CD4-positive, alpha-beta T cell treated with Interleukin-10 for 1 hour (primary cell): Measurements from ENCODE around the gene RO60.
"Not testable (repeated sequence)": the region's sequence is repeated elsewhere in the genome, so short reads cannot be mapped to it uniquely, and the experiment has no call there.

Source experiments
- DNase-seq: peaks from one replicate; pipeline ENCODE4 v3.0.0-alpha.2; 2020

The RO60 gene

DNA sequence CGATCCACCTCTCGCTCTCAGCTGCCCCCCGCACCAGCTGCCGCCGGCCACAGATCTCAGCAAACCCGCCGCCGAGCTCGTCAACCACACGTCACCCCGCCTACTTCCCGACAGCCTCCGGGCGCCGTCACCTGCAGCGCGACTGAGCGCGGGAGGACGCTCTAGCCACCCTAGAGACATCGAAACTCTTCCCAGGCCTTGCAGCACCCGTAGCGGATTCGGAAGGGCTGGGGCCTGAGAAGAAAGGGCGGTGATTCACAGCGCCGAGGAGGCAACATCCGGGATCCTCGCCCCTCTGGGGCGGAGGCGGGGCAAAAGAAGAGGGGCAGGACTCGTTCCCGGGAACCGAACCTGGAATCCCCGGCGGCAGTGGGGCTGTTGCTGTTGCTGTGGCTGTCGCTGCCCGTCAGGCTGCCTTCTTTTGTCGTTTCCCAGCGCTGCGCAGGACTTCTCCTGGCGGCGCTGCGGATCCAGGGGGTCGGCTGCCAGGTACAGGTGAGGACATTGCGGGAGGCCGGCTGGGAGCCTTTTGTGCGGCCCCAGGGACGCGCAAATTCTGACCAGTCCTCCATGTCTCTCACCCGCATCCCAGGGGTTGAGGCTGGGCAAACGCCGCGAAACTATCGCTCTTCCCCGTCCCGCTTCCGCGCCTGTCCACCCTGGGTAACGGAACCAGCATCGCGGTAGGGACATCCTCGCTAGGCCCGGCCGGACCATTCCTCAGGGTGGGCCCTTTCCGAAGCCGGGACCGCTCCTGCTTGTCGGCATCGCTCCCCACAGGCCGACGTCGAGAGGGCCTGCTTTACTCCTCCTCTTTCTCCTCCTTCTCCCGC lies at the start of gene RO60, which contains the start of gene UCHL5:
RO60 (plus strand) TSS at position 331 of the 833 bp plus-strand sequence. CDS start 9,443 bp downstream, outside the sequence.
UCHL5 (minus strand) TSS at position 79 of the 833 bp plus-strand sequence. CDS start 100 bp downstream, outside the sequence.
- peak; percentile 97 for DNase-seq

DNA sequence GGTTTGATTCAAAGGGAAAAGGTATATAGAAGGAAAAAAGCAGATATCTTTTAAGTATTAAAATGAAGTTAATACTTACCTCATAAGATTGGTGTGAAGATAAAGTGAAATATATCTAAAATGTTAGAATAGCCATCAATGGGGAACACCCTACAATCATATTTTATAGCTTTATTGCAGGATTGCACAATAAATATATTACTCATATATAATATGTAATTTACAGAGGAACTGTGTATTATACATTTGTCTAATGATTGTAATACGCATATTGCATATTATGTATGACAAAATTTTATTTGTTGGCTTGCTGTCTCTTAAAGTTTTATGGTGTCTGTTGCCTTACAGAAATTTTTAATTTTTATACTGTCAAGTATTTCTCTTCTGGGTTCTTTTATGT lies 48.0 kb upstream of the RO60 start:
- DNase-seq, result no peak

DNA sequence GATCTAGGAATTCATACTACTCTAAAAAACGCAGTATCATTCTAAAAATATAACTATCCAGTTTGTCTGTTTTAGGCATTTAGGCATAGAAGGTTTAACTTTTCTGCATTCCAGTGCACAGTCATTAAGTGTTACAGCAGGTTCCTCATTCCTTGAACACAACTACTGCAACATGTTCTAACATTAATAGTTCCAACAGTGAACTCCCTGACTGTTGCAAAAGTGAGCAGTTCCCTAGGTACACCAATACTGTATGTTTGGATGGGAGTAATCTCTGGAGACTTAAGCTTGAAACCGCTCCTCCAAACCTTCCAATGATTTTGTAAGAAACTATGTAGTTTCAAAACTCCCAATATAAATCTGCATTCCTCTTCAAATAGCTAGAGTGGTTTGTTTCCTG lies 46.4 kb upstream of the RO60 start:
- no peak for DNase-seq

DNA sequence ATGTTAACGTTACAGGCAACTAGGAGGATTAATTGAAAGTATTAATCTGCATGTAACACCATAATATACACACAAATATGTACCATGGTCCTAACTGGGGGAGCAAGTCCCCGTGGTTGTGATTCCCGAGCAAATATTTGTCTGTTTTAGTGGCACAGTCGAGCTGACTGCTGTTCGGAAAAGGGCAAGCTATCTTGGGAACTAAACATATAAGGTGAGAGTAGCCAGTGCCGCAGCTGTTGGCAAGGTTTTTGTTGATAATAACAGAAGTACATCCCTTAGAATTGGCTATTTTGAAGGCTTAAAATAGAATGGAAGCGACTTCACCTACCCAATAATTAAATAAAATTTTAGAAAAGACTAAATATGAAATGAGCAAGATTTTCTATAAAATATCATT lies 45.7 kb upstream of the RO60 start:
- DNase-seq, result no peak

DNA sequence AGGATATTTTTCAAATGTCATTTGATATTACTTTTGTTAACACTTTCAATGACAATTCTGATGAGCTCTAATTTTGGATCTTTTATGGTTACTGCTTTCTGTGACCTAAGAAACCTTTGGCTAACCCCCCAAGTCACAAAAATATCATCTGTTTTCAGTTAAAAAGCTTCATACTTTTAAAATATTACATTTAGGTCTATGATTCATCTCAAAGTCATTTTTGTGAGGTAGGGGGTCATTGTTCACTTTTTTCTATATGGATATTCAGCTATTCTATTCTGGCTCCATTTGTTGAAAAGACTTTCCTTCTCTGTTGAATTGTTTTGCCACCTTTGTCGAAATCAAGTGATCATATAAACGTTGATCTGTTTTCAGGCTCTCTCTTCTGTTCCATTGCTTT lies 45.0 kb upstream of the RO60 start:
- DNase-seq, result no peak

DNA sequence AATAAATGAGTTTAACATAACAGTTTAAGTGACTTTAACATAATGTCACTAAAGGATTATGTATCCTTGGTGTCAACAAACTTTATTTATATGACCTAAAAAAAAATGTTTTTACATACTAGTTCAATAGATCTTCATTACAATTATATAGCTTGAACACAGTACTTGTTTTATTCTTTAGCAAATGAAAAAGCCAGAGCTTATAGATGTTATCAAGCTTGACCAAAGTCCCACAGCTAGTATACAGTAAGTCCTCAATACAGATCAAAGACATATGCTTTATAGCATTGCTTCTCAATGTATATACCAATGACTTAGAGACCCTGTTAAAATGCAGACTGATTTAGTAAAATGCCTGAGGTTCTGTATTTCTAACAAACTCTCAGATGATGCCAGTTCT lies 42.6 kb upstream of the RO60 start:
- DNase-seq, result no peak

DNA sequence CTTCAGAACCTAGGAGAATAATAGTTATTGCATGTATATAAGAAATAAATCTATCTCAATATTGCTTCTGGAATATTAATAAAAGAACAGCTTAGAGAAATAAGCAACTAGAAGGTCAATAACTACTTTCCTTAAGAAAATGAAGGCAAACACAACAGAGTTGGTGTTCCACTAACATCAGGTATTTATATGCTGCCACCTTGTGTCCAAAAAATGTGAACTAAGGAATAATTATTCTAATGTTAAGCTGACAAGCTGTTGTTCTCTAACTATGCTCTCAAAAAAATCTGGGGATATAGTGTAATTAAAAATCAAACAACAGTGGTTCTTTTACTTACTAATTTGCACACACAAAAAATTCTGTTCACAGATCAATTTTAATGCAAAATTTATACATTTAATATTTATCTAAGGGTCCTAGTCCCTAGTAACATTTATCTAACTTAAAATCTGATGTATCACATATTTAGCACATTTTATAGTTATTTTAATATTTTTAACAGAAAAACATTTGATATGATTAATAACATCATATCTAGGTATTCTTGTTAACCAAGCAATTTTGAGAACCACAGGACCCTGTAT lies 39.9 kb upstream of the RO60 start:
- DNase-seq, result peak; percentile 61

DNA sequence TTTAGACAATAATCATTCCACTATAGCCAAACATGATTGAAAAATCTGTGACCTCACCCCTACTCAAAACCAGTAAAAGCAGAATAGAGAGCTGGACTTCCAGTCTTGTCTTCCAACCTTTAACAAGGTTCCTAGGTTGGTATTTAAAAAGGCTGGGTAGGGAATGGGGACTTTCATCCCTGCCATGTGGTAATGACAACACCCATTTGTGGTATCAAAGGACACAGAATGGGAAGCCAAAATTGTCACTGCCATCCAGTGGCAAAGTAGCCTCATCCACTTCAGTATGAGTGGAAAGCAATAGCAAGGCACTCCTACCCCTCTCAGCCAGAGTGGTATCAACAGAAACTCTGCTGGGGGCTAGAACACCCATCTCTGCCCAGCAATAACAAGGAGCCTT lies 34.2 kb upstream of the RO60 start:
- no peak for DNase-seq

DNA sequence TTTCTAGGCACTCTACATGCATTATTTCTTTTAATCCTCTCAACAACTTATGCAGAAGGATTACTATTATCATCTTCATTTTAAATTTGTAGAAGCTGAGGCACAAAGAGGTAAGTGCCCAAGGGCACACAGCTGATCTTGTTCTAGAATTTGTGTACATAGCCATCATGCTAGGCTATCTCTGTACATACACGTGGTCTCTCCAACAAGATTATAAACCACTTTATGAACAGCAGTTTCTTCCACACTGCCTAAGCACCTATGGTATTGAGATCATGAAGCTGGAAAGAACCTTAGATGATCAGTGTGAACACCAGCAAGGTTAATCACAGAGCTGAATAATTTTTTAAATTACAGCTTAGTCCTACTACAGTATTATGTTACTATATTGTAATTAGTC lies 29.1 kb upstream of the RO60 start:
- DNase-seq, result no peak

DNA sequence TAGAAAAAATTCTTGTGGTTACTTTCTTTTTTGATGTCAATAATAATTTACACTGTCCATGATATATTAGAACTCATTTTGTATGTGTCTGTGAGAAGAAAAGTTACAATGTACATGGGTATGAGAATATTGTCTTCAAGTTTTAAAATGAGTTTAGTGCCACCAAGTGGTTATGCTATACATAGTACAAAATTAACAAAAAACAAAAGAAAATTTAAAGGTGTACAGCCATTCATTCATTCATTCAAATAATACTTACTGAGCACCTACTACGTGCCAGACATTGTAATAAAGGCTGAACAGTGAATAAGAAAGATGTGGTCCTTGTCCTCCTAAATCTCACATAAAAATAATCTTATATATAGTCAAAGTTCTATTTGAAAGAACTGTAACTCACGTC lies 28.0 kb upstream of the RO60 start:
- no peak for DNase-seq

DNA sequence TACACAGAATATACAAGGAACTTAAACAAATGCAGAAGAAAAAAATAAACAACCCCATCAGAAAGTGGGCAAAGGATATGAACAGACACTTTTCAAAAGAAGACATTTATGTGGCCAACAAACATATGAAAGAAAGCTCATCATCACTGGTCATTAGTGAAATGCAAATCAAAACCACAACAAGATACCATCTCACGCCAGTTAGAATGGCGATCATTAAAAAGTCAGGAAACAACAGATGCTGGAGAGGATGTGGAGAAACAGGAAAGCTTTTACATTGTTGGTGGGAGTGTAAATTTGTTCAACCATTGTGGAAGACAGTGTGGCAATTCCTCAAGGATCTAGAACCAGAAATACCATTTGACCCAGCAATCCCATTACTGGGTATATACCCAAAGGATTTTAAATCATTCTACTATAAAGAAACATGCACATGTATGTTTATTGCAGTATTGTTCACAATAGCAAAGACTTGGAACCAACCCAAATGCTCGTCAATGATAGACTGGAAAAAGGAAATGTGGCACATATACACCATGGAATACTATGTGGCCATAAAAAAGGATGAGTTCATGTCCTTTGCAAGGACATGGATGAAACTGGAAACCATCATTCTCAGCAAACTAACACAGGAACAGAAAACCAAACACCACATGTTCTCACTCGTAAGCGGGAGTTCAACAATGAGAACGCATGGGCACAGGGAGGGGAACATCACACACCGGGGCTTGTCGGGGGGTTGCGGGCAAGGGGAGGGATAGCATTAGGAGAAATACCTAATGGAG lies 26.6 kb upstream of the RO60 start:
- not testable (repeated sequence) for DNase-seq

DNA sequence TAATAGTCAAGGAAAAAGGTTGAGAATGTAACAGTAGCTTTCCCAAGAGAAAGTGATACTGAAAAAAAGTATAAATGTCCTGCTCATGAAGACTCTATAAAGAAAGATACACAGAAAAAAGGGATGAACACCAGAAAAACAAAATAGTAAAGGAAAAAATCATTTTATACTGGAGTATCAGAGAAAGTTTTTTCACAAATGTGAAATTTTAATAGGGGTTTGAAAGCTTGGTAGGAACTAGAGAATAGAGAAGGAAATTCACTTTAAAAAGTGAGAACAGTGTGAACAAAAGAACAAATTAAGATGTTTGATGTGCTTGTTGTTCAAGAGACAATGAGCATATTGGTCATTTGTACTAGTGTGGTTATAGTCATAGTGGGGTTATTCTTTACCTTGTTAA lies 25.8 kb upstream of the RO60 start:
- DNase-seq, result no peak

DNA sequence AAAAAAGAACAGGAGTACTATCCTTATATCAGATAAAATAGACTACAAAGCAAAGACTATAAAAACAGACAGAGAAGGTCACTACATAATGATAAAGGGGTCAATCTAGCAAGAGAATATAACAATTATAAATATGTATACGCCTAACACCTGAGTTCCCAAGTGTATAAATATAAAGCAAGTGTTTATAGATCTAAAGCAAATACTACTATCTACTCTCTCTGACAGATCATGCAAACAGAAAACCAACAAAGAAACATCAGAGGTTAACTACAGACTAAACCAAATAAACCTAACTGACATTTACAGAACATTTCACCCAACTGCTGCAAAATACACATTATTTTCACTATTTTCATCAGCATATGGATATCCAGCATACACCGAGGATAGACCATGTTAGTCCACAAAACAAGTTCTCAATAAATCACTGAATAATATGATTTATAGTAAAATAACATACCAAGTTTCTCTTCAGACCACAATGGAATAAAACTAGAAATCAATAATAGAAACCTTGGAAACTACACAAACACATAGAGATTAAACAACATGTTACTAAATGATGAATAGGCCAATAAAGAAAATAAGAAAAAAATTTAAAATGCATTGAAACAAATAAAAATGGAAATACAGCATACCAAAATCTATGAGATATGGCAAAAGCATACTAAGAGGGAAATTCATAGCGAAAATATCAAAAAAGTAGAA lies 22.9 kb upstream of the RO60 start:
- DNase-seq, result no peak

DNA sequence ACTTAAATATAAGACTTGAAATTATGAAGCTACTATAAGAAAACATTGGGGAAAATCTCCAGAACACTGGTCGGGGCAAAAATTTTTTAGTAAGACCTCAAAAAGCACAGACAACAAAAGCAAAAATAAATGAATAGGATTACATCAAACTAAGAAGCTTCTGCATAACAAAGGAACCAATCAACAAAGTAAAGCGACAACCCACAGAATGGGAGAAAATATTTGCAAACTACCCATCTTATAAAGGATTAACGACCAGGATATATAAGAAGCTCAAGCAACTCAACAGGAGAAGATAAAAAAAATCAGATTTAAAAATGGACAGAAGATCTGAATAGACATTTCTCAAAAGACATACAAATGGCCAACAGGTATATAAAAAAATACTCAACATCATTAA lies 19.4 kb upstream of the RO60 start:
- no peak for DNase-seq

DNA sequence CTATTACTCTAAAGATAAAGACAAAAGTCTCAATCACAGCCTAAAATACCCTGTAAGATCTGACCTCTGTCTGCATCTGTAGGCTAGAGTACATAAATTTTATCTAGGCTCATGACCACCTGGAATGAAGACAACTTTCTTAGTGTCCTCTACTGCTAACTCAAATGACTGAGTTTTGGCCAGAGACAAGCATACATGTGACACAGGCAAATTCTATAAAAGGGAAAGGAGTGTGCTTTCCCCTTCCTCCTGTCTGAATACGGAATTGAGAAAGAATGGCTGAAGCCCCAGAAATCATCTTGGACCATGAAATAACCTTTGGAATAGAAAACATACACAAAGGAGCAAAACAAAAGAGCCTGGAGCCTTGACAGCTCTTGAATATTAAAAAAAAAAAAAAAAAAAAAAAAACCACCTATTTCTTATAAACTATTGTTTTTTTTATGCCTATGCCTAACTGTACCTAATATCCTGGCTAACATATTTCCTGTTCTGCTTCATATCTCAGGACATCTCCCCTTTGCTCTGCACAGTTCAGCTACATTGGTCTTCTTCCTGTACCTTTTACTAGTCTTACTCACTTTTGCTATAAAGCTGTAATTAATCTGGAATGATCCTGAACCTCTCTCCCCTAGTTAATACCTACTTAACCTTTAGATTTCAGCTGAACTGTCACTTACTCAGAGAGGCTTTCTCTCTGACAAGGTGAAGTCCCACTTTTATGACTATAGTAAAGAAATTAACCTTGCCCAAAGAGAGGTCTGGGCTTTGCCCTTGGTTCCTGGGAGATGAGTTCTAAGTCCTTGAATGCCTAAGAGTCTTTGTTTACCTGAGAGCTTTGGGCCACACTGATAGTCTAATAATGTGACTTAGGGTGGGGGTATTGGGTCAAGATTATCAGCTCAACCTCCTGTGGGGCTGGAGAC lies 16.4 kb upstream of the RO60 start:
- no peak for DNase-seq

DNA sequence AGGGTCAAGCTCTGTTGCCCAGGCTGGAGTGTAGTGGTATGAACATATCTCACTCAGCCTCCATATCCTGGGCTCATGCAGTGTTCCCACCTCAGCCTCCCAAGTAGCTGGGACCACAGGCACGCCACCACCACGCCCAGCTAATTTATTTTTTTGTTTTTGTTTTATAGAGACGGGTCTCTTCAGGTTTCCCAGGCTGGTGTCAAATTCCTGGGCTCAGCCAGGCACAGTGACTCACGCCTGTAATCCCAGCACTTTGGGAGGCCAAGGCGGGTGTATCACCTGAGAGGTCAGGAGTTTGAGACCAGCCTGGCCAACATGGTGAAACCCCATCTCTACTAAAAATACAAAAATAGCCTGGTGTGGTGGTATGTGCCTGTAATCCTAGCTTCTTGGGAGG lies 10.5 kb upstream of the RO60 start:
- DNase-seq, result not testable (repeated sequence)

DNA sequence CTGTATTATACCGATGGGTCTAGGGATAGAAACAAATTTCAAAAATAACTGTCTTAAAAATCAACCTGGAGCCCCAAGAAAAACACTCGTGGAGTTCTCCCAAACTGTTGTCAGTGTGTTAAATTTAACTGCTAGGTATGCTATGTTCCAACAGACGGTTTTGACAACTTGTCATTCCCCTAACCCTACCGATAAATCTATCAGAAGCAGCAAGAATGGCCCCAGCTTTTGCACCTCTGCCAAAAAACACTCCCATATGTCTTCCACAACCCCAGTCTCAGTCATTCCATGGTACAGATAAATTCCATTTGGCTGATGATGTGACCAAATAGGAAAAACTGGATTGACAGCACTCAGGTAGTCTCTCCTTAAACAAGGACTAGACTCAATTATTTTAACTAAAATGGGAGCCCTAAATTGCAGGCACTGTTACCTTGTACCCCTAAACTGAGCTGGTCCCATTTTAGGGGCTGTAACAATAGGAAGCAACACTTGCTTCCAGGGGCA lies 5.2 kb upstream of the RO60 start:
- no peak for DNase-seq

DNA sequence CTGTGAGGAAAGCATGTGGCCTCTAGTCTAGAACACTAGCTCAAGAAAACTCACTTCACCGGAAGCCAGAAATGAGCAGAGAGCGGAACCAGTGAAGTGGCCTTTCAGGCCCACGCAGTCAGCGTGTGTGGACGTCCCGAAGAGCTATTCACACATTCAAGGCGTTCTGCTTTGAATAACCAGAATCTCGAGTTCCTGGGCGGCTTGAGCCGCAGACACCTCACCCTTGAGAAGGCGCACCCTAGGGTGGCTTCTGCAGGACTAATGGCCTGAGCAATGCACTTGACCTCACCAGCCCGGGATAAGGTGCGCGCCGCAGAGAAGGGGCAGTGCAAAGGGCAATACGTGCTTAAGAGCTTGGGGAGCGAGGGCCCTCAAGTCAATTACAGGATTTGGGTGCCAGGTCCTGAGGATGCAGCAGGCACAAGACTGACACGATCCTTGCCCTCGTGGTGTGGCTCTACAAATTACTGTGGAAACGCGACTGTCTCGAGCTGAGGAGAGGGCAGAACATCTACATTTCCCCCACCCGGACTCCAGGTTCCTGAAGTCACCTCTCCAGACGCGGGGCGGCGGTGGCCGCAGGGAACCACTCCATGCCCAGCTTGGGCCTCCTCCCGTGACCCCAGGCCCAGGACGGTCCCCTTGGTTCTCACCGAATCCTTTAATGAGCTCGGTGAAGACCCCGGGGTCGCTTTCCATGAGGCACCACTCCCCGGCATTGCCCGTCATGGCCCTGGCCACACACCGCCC lies 707 bp upstream of the RO60 start:
- DNase-seq, result peak; percentile 61

DNA sequence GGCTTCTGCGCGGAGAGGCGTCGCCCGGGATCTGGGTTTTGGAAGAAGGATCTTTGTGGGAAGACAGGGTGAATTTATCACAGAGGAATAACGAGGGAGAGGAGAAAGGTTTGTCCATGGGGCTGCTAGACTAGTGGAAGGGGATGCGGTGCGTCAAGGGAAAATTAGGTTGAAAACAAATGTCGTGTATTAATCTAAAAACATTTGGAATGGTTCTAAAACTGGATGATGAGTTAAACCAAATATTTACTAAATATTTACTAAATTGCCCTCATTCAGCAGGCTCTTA lies 647 bp downstream of the RO60 start:
- DNase-seq, result no peak

DNA sequence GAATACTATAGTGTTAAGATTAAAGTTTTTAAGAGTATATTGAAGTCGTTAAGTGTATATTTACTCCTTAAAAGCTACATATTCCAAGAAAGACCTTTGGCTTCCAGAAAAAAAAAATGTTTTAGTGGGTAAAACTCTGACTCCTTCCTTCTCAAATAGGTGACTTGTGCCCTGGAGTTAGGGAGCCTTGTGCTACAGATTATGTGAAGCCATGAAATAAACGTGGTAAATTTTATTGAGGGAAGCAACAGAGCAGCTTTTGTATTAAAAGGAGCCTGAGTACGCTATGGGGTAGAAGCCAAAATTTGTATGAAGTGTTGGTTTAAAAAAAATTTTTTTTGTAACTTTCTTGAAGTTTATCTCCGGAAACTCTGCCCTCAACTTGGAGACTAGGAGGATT lies 994 bp downstream of the RO60 start:
- no peak for DNase-seq

DNA sequence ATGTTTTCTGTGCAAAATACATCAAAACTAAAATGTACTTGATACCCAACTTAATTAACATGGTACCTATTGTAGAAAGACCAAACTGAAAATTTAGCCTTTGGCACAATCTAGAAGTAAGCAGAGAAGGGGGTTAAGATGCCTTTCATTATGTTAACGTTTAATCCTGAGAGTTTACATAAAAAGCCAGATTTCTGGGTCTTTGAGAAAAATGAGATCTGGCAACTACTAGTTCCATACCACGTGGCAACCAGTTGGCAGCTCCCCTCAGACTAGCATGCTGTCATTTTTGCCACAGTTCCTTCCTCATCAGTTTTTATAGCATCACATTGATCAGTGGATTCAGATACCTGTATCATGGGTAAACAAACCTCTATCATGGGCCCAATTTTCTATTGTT lies 1.5 kb downstream of the RO60 start:
- DNase-seq, result peak; percentile 12
